B cell (primary cell): ENCODE data around the gene GPR152.

Source experiments
- EZH2 ChIP-seq: IDR thresholded peaks from 2 replicates; pipeline ENCODE4 v1.6.1; 2012; ENCODE audit warnings: borderline replicate concordance, low read depth, mild to moderate bottlenecking, moderate library complexity, low read length; ENCODE audit not compliant: insufficient read depth, poor library complexity, severe bottlenecking
- TF ChIP-seq, protein P1 (sequence below): fragments of 200-600 bp; IDR thresholded peaks from one replicate; pipeline ENCODE4 v1.8.0; 2022; ENCODE audit warnings: antibody characterized with exemption, mild to moderate bottlenecking

DNA sequence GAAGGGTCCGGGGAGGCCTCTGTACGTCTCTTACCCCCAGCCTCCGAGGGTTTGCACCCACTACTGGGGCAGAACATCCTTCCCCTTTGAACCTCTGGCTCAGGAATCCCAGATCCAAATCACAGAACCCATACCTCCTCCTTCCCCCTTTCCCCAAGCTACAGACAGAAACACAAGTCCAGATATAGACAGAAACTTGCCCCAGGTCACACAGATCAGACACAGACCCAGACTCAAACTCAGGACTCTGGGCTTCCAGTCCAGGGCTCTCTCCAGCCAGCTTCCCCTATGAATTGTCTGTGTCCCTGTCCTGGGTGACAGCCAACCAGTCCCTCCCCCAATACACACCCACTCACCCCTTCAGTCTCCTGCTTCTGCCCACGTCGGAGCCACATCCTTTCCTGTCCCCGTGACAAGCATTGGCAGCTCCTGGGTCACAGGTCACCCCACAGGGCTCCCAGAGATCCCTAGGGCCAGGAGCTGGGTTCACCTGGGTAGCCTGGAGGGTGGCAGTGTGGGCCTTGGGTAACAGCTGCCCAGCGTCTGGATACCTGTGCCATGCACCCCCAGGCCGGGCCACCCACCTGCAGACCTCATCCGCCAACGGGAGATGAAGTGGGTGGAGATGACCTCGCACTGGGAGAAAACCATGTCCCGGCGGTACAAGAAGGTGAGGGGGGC is 47.9 kb downstream of the GPR152 start:
- TF ChIP-seq, protein P1, sequence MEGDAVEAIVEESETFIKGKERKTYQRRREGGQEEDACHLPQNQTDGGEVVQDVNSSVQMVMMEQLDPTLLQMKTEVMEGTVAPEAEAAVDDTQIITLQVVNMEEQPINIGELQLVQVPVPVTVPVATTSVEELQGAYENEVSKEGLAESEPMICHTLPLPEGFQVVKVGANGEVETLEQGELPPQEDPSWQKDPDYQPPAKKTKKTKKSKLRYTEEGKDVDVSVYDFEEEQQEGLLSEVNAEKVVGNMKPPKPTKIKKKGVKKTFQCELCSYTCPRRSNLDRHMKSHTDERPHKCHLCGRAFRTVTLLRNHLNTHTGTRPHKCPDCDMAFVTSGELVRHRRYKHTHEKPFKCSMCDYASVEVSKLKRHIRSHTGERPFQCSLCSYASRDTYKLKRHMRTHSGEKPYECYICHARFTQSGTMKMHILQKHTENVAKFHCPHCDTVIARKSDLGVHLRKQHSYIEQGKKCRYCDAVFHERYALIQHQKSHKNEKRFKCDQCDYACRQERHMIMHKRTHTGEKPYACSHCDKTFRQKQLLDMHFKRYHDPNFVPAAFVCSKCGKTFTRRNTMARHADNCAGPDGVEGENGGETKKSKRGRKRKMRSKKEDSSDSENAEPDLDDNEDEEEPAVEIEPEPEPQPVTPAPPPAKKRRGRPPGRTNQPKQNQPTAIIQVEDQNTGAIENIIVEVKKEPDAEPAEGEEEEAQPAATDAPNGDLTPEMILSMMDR, result no peak
- no peak for TF ChIP-seq EZH2
